ENCODE results near the gene JPH2. TPM values are rescaled to one million over a fixed set of nuclear protein-coding genes. Genes with fewer than 3 reads are reported as not detected.

Gene JPH2
- total RNA-seq, 1 experiment from 2014 or later = 0.81 TPM

DNA sequence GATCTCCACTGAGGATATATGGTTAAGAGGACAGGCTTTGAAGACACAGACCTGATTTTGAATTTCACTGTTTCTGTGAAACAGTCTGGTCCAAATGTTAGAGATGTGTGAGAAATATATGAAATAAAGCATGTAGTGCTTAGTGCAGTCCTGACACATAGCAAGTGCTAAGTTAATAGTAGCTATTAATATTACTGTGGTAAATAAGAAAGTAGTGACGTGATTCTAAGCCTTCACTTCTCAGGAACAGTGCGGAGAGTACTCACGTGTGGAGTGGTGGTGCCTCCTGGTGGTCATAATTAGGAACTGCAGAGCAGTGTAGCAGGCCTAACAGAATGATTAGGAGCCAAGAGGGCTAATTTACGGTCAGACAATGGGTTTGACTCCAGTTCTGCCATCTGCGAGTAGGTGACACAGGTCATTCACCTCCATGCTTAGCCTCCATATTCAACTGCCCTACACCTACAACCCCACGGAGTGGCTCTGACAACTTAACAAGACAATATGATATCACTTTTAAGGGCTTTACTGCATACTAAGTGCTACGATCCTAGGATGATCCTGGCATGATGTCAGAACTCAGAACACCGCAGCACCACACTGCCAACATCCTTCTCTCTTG lies 106.2 kb downstream of the JPH2 start:
- no peaks in the 10 kb centered on the region for H3K27me3 Mint-ChIP-seq (ENCODE audit: low read depth)
- no peaks in the 10 kb centered on the region for H3K9me3 Mint-ChIP-seq
- ChIA-PET CTCF (interaction anchor here (0.6 to 2.3 kb wide), 19 partner anchors 9 to 440 kb away, joined by 3 to 7 read pairs (median 3); no protein-coding TSS in a partner anchor), POLR2A (no interaction called here)
- DNase-seq (ENCODE audit: low spot score) (peak; percentile 74), ATAC-seq (peak; percentile 95)
- H3K36me3 Mint-ChIP-seq = no peaks in the 10 kb centered on the region
- no peak overlapping the region for H3K4me3 Mint-ChIP-seq
- H3K27ac Mint-ChIP-seq = no peak overlapping the region
- TF ChIP-seq, protein P1, sequence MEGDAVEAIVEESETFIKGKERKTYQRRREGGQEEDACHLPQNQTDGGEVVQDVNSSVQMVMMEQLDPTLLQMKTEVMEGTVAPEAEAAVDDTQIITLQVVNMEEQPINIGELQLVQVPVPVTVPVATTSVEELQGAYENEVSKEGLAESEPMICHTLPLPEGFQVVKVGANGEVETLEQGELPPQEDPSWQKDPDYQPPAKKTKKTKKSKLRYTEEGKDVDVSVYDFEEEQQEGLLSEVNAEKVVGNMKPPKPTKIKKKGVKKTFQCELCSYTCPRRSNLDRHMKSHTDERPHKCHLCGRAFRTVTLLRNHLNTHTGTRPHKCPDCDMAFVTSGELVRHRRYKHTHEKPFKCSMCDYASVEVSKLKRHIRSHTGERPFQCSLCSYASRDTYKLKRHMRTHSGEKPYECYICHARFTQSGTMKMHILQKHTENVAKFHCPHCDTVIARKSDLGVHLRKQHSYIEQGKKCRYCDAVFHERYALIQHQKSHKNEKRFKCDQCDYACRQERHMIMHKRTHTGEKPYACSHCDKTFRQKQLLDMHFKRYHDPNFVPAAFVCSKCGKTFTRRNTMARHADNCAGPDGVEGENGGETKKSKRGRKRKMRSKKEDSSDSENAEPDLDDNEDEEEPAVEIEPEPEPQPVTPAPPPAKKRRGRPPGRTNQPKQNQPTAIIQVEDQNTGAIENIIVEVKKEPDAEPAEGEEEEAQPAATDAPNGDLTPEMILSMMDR (IDR thresholded peaks at IDR 0.05) = peak; percentile 98
- TF ChIP-seq E2F1 (CRISPR knock-in tag; IDR thresholded peaks at IDR 0.05) (no peak), E2F5 (CRISPR knock-in tag; IDR thresholded peaks at IDR 0.05) (no peak)
- TF ChIP-seq, protein P2, sequence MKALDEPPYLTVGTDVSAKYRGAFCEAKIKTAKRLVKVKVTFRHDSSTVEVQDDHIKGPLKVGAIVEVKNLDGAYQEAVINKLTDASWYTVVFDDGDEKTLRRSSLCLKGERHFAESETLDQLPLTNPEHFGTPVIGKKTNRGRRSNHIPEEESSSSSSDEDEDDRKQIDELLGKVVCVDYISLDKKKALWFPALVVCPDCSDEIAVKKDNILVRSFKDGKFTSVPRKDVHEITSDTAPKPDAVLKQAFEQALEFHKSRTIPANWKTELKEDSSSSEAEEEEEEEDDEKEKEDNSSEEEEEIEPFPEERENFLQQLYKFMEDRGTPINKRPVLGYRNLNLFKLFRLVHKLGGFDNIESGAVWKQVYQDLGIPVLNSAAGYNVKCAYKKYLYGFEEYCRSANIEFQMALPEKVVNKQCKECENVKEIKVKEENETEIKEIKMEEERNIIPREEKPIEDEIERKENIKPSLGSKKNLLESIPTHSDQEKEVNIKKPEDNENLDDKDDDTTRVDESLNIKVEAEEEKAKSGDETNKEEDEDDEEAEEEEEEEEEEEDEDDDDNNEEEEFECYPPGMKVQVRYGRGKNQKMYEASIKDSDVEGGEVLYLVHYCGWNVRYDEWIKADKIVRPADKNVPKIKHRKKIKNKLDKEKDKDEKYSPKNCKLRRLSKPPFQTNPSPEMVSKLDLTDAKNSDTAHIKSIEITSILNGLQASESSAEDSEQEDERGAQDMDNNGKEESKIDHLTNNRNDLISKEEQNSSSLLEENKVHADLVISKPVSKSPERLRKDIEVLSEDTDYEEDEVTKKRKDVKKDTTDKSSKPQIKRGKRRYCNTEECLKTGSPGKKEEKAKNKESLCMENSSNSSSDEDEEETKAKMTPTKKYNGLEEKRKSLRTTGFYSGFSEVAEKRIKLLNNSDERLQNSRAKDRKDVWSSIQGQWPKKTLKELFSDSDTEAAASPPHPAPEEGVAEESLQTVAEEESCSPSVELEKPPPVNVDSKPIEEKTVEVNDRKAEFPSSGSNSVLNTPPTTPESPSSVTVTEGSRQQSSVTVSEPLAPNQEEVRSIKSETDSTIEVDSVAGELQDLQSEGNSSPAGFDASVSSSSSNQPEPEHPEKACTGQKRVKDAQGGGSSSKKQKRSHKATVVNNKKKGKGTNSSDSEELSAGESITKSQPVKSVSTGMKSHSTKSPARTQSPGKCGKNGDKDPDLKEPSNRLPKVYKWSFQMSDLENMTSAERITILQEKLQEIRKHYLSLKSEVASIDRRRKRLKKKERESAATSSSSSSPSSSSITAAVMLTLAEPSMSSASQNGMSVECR (CRISPR knock-in tag; IDR thresholded peaks at IDR 0.05; ENCODE audit: borderline replicate concordance) = no peak
- TF ChIP-seq, protein P3, sequence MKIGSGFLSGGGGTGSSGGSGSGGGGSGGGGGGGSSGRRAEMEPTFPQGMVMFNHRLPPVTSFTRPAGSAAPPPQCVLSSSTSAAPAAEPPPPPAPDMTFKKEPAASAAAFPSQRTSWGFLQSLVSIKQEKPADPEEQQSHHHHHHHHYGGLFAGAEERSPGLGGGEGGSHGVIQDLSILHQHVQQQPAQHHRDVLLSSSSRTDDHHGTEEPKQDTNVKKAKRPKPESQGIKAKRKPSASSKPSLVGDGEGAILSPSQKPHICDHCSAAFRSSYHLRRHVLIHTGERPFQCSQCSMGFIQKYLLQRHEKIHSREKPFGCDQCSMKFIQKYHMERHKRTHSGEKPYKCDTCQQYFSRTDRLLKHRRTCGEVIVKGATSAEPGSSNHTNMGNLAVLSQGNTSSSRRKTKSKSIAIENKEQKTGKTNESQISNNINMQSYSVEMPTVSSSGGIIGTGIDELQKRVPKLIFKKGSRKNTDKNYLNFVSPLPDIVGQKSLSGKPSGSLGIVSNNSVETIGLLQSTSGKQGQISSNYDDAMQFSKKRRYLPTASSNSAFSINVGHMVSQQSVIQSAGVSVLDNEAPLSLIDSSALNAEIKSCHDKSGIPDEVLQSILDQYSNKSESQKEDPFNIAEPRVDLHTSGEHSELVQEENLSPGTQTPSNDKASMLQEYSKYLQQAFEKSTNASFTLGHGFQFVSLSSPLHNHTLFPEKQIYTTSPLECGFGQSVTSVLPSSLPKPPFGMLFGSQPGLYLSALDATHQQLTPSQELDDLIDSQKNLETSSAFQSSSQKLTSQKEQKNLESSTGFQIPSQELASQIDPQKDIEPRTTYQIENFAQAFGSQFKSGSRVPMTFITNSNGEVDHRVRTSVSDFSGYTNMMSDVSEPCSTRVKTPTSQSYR (CRISPR knock-in tag; IDR thresholded peaks at IDR 0.05) = no peak
- H3K4me1 Mint-ChIP-seq = no peaks in the 10 kb centered on the region

- Mint-ChIP-seq H3K27ac (no peak overlapping the region), H3K36me3 (no peaks in the 10 kb centered on the region), H3K4me1 (no peaks in the 10 kb centered on the region), H3K9me3 (no peaks in the 10 kb centered on the region), H3K4me3 (no peak overlapping the region), H3K27me3 (ENCODE audit: low read depth) (no peaks in the 10 kb centered on the region; the same call in 1 of the 2 replicates)
- ATAC-seq (no peak), DNase-seq (ENCODE audit: low spot score) (no peak)
- POLR2A ChIA-PET = no interaction called here
- CTCF ChIA-PET = interaction anchor here (0.6 to 2.1 kb wide), 16 partner anchors 10 to 359 kb away, joined by 3 to 7 read pairs (median 3); no protein-coding TSS in a partner anchor
- TF ChIP-seq CREB1 (CRISPR knock-in tag; IDR thresholded peaks at IDR 0.05) (no peak), RELA (CRISPR knock-in tag; IDR thresholded peaks at IDR 0.05; ENCODE audit: borderline replicate concordance) (no peak), ERG (CRISPR knock-in tag; IDR thresholded peaks at IDR 0.05) (no peak), HMGXB4 (CRISPR knock-in tag; IDR thresholded peaks at IDR 0.05) (no peak), NFYB (CRISPR knock-in tag; conservative IDR thresholded peaks at IDR 0.05; ENCODE audit: low read depth) (no peak), ETV6 (CRISPR knock-in tag; IDR thresholded peaks at IDR 0.05) (no peak), ZNF416 (CRISPR knock-in tag; IDR thresholded peaks at IDR 0.05) (no peak), NR3C1 (CRISPR knock-in tag; conservative IDR thresholded peaks at IDR 0.05; ENCODE audit: low read depth) (no peak), ZNF219 (CRISPR knock-in tag; IDR thresholded peaks at IDR 0.05; ENCODE audit: borderline replicate concordance) (no peak), GTF2I (CRISPR knock-in tag; conservative IDR thresholded peaks at IDR 0.05) (no peak)
- TF ChIP-seq, protein P4, sequence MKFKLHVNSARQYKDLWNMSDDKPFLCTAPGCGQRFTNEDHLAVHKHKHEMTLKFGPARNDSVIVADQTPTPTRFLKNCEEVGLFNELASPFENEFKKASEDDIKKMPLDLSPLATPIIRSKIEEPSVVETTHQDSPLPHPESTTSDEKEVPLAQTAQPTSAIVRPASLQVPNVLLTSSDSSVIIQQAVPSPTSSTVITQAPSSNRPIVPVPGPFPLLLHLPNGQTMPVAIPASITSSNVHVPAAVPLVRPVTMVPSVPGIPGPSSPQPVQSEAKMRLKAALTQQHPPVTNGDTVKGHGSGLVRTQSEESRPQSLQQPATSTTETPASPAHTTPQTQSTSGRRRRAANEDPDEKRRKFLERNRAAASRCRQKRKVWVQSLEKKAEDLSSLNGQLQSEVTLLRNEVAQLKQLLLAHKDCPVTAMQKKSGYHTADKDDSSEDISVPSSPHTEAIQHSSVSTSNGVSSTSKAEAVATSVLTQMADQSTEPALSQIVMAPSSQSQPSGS (CRISPR knock-in tag; IDR thresholded peaks at IDR 0.05; ENCODE audit: borderline replicate concordance, low read depth) = no peak
- TF ChIP-seq, protein P5, sequence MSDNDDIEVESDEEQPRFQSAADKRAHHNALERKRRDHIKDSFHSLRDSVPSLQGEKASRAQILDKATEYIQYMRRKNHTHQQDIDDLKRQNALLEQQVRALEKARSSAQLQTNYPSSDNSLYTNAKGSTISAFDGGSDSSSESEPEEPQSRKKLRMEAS (CRISPR knock-in tag; IDR thresholded peaks at IDR 0.05) = no peak
Measured at GRCh38 chr20:44080064-44080463, 106.9 kb downstream of the JPH2 start.

All from WTC11 (cell line).